Measurements from ENCODE around the gene MBOAT7.

Gene MBOAT7

DNA sequence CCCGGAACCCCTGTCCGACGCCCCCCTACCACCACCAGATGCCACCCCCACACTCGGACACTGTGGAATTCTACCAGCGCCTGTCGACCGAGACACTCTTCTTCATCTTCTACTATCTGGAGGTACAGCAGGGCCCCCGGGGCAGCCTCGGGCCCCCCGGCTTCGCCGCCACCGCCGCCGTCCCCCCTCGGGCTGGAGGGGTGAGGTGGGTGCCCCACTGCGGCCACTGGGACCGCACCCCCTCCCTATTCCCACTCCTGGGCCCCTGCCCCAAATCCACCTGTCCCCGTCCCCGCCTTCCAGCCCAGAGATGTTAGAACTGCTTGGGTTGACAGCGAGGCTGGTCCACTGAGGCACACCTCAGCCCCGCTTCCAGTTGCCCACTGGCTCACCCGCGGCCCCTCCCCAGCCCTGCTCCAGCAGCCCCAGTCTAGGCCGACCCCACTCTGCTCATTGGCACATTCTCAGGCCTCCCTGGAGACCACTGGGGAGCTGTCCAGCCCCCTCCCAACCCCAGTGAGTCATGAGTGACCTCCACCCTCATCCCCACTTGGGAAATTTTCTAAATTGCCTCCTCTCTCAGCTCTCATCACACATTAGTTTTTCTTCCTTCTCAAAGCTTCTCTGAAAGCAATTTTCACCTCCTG is 36.4 kb downstream of the MBOAT7 start:
- no peaks in the 10 kb centered on the region for H3K79me2 ChIP-seq (ENCODE audit: insufficient read depth, low read length)
- no peaks in the 10 kb centered on the region for H3K4me1 ChIP-seq (ENCODE audit: insufficient read depth, low read length, severe bottlenecking)
- no peaks in the 10 kb centered on the region for H3K9me2 ChIP-seq (ENCODE audit: low read depth, low read length)
- no peaks in the 10 kb centered on the region for H4K20me1 ChIP-seq (ENCODE audit: insufficient read depth, low read length)
- no peaks in the 10 kb centered on the region for H3K9me3 ChIP-seq (ENCODE audit: low read length)
- H3K4me2 ChIP-seq (ENCODE audit: low read length), result no peak overlapping the region
- H3K4me3 ChIP-seq (ENCODE audit: low read depth, low read length, poor library complexity, severe bottlenecking), result no peak overlapping the region
- no peak overlapping the region for H3K27ac ChIP-seq (ENCODE audit: low read depth, low read length, poor library complexity, severe bottlenecking)
- H3K36me3 ChIP-seq (ENCODE audit: insufficient read depth, low read length), result peaks cover 94% of the 10 kb centered on the region
- H3K27me3 ChIP-seq (ENCODE audit: insufficient read depth, low read length), result no peaks in the 10 kb centered on the region
- no peaks in the 10 kb centered on the region for H3F3A ChIP-seq (ENCODE audit: insufficient read depth, low read length)
- no peak overlapping the region for H3K9ac ChIP-seq (ENCODE audit: low read length)
- TF ChIP-seq, protein P1, sequence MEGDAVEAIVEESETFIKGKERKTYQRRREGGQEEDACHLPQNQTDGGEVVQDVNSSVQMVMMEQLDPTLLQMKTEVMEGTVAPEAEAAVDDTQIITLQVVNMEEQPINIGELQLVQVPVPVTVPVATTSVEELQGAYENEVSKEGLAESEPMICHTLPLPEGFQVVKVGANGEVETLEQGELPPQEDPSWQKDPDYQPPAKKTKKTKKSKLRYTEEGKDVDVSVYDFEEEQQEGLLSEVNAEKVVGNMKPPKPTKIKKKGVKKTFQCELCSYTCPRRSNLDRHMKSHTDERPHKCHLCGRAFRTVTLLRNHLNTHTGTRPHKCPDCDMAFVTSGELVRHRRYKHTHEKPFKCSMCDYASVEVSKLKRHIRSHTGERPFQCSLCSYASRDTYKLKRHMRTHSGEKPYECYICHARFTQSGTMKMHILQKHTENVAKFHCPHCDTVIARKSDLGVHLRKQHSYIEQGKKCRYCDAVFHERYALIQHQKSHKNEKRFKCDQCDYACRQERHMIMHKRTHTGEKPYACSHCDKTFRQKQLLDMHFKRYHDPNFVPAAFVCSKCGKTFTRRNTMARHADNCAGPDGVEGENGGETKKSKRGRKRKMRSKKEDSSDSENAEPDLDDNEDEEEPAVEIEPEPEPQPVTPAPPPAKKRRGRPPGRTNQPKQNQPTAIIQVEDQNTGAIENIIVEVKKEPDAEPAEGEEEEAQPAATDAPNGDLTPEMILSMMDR (IDR thresholded peaks at IDR 0.05; ENCODE audit: low read length), result no peak
- TF ChIP-seq EZH2 (IDR thresholded peaks at IDR 0.05; ENCODE audit: borderline replicate concordance, low read length), result no peak
- no peak overlapping the region for H2AFZ ChIP-seq (ENCODE audit: low read length)

DNA sequence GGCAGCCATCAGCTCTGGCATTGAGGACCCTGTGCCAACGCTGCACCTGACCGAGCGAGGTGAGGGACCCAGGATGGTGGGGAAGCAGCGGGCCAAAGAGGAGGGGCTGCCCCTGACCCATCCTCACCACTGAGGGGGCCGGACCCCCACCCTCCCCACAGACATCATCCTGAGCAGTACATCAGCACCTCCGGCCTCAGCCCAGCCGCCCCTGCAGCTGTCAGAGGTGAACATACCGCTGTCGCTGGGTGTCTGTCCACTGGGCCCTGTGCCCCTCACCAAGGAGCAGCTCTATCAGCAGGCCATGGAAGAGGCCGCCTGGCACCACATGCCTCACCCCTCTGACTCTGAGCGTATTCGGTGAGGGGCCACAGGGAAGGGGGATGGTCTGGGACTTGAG is 37.1 kb downstream of the MBOAT7 start:
- TF ChIP-seq, protein P1 (IDR thresholded peaks at IDR 0.05; ENCODE audit: low read length), result no peak
- TF ChIP-seq EZH2 (IDR thresholded peaks at IDR 0.05; ENCODE audit: borderline replicate concordance, low read length), result no peak
- Histone ChIP-seq H3F3A (ENCODE audit: insufficient read depth, low read length) (no peaks in the 10 kb centered on the region), H3K4me3 (ENCODE audit: low read depth, low read length, poor library complexity, severe bottlenecking) (no peak overlapping the region), H3K9me3 (ENCODE audit: low read length) (no peaks in the 10 kb centered on the region), H3K9ac (ENCODE audit: low read length) (no peak overlapping the region), H3K36me3 (ENCODE audit: insufficient read depth, low read length) (peaks cover 98% of the 10 kb centered on the region), H3K4me1 (ENCODE audit: insufficient read depth, low read length, severe bottlenecking) (no peaks in the 10 kb centered on the region), H2AFZ (ENCODE audit: low read length) (no peak overlapping the region), H3K4me2 (ENCODE audit: low read length) (no peak overlapping the region), H3K27me3 (ENCODE audit: insufficient read depth, low read length) (no peaks in the 10 kb centered on the region), H3K27ac (ENCODE audit: low read depth, low read length, poor library complexity, severe bottlenecking) (no peak overlapping the region), H3K79me2 (ENCODE audit: insufficient read depth, low read length) (no peaks in the 10 kb centered on the region), H4K20me1 (ENCODE audit: insufficient read depth, low read length) (no peaks in the 10 kb centered on the region), H3K9me2 (ENCODE audit: low read depth, low read length) (no peaks in the 10 kb centered on the region)

DNA sequence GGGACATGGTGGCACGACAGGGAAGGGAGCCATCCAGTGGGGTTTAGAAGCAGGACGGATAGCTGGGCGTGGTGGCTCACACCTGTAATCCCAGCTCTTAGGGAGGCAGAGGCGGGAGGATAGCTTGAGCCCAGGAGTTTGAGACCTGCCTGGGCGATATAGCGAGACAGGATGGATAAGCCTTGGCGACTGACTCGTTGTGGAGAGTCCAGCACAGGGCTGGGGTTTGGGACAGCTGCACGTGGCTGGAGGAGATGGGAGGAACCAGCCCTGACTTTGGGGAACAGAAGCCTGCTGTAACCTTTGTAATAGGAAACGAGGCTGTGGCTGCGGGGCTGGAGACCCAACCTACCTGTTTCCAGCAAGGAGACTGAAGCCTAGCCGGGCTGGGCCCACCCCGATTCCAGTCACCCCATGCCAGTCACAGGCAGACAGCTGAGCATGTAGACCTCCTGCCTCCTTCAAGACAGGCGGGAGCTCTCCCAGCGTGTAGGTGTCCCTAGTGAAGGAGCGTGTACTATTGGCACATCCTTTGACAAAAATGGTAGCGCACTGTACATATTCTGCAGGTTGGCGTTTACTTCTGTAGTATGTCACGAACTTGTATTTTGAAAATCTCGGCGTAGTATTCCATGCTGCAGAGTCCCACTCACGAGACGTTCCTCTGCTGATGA is 37.9 kb downstream of the MBOAT7 start:
- Histone ChIP-seq H3K9ac (ENCODE audit: low read length) (no peak overlapping the region), H3K27ac (ENCODE audit: low read depth, low read length, poor library complexity, severe bottlenecking) (no peak overlapping the region), H3F3A (ENCODE audit: insufficient read depth, low read length) (no peaks in the 10 kb centered on the region), H4K20me1 (ENCODE audit: insufficient read depth, low read length) (no peaks in the 10 kb centered on the region), H3K4me3 (ENCODE audit: low read depth, low read length, poor library complexity, severe bottlenecking) (no peak overlapping the region), H3K4me2 (ENCODE audit: low read length) (no peak overlapping the region), H3K27me3 (ENCODE audit: insufficient read depth, low read length) (no peaks in the 10 kb centered on the region), H3K36me3 (ENCODE audit: insufficient read depth, low read length) (peaks cover 98% of the 10 kb centered on the region), H3K4me1 (ENCODE audit: insufficient read depth, low read length, severe bottlenecking) (no peaks in the 10 kb centered on the region), H3K9me2 (ENCODE audit: low read depth, low read length) (no peaks in the 10 kb centered on the region), H2AFZ (ENCODE audit: low read length) (no peak overlapping the region), H3K79me2 (ENCODE audit: insufficient read depth, low read length) (no peaks in the 10 kb centered on the region), H3K9me3 (ENCODE audit: low read length) (no peaks in the 10 kb centered on the region)
- no peak for TF ChIP-seq EZH2 (IDR thresholded peaks at IDR 0.05; ENCODE audit: borderline replicate concordance, low read length)
- TF ChIP-seq, protein P1 (IDR thresholded peaks at IDR 0.05; ENCODE audit: low read length), result no peak
